HG03354 (cell line): ENCODE data around the gene ST6GAL1.
A peak's percentile ranks its signal among the peaks of the same experiment; 100 is the strongest.
"Not testable (repeated sequence)": the region's sequence is repeated elsewhere in the genome, so short reads cannot be mapped to it uniquely, and the experiment has no call there.

Experiments used
- ATAC-seq: cut with Tn5 transposase; IDR thresholded peaks from one replicate; pipeline ENCODE4 v1.9.1; 2021; ENCODE audit warnings: mild to moderate bottlenecking; ENCODE audit not compliant: unreplicated experiment, poor library complexity, severe bottlenecking

The ST6GAL1 gene

DNA sequence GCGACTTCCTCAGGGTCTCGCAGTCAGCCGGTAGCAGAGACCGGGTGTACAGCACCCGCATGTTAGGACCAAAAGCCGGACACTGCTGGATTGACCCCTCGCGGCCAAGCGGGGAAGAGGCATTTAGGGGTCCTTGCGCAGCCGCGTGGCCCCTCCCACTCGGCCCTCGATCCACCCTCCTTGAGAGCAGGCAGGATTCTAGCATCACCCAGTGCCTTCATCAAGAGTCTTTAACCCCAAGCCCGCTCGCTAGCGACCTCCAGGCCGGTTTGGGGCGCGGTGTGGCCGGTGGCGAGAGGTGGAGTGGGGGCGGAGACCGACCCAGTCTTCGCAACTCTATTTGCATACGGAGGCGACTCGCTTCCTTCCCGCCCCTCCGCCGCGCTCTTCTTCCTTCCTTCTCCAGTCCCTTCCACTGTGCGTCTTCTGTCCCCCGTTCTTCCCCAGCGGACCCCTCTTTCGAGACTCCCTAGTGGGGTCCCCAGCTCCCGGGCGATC is at the start of gene ST6GAL1:
Gene ST6GAL1 (plus strand): TSS at position 384 of the 498 bp plus-strand sequence. CDS start 112,178 bp downstream, outside the sequence.
- peak; percentile 71 for ATAC-seq

GRCh38 chr3:186882150-186882524 is 48.2 kb upstream of the ST6GAL1 start:
- no peak for ATAC-seq

DNA sequence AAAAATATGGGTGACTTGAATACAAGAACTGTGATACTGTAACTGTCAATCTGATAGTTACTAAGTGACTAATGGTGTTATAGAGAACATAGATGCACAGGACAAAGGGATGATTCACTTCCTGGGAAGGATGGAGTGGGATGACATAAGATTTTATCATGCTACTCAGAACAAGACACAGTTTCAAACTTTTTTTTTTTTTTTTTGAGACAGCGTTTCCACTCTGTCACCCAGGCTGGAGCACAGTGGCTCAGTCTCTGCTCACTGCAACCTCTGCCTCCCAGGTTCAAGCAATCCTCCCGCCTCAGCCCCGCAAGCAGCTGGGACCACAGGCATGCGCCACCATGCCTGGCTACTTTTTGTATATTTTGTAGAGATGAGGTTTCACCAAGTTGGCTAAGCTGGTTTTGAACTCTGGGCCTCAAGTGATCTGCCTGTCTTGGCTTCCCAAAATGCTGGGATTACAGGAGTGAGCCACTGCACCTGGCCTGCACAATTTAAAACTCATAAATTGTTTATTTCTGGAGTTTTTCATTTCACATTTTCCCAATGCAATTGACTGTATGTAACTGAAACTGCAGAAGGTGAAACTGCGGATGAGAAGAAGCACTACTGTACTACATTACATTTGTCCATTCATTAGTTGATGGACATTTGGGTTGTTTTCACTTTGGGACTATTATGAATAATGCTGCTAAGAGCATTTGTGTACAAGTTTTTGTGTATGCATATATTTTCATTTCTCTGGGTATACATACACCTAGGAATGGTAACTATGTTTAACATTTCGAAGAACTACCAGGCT is 47.2 kb upstream of the ST6GAL1 start:
- no peak for ATAC-seq

DNA sequence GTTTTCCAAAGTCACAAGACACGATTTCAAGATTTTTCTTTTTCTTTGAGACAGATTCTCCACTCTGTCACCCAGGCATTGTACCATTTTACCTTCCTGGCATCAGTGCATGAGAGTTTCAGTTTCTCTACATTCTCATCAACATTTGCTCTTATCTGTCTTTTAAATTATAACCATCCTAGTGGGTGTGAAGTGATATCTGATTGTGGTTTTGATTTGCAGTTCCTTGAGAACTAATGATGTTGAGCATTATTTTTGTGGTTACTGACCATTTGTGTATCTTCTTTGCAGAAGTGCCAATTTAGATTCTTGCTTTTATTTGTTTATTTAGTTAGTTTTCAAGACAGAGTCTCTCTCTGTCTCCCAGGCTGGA is 46.7 kb upstream of the ST6GAL1 start:
- no peak for ATAC-seq

DNA sequence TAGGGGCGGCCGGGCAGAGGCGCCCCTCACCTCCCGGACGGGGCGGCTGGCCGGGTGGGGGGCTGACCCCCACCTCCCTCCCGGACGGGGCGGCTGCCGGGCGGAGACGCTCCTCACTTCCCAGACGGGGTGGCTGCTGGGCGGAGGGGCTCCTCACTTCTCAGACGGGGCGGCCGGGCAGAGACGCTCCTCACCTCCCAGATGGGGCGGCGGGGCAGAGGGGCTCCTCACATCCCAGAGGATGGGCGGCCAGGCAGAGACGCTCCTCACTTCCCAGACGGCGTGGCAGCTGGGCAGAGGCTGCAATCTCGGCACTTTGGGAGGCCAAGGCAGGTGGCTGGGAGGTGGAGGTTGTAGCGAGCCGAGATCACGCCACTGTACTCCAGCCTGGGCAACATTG is 45.5 kb upstream of the ST6GAL1 start:
- not testable (repeated sequence) for ATAC-seq

- ATAC-seq = no peak
Measured at GRCh38 chr3:186886202-186886981, 43.9 kb upstream of the ST6GAL1 start.

DNA sequence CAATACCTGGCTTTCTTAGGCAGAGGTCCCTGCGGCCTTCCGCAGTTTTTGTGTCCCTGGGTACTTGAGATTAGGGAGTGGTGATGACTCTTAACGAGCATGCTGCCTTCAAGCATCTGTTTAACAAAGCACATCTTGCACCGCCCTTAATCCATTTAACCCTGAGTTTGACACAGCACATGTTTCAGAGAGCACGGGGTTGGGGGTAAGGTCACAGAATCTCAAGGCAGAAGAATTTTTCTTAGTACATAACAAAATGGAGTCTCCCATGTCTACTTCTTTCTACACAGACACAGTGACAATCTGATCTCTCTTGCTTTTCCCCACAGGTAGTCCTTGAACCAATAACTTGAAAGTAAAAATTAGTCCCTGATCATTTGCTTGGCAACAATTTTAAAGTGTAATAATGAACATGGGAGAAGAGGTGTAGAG is 42.8 kb upstream of the ST6GAL1 start:
- not testable (repeated sequence) for ATAC-seq

DNA sequence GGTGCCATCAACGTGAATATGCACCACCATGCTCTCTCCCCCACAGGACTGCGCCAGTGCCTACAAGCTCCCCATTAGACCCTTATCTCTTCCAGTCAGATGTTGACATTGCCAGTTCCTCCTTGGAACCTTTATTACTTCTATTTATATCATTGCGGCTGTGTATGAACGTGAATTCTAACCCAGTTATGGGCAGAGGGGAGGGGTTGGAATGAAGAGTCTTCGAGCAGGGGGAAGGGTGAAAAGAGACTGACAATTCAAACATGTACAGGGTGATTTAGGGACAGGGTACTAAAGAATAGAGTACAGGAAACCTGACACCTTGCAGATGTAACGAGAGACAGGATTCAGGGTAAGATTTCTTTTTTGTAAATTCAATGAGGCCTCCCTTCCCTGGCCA is 41.8 kb upstream of the ST6GAL1 start:
- no peak for ATAC-seq

GRCh38 chr3:186889698-186890097 is 40.6 kb upstream of the ST6GAL1 start:
- ATAC-seq = not testable (repeated sequence)

DNA sequence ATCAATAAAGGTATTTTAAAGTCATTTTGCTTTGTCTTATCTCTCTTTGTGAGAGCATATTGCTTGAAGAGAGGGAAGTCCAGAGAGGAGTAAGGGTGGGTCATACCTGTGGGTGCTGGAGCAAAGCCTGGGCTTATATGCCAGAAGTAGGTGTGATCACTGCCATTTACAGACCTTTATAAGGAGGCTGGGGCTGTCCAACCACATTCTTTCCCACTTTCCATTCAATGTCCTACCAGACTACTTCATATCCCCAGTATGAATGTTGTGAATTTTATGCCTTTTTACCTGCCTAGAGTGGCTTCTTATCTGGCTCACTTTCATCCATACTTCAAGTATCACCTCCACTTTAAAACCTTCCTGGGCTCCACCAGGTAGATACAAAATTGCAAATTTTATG is 39.4 kb upstream of the ST6GAL1 start:
- no peak for ATAC-seq

- not testable (repeated sequence) for ATAC-seq
Measured at GRCh38 chr3:186893071-186893470, 37.3 kb upstream of the ST6GAL1 start.

- ATAC-seq = no peak
Measured at GRCh38 chr3:186895406-186895805, 34.9 kb upstream of the ST6GAL1 start.

DNA sequence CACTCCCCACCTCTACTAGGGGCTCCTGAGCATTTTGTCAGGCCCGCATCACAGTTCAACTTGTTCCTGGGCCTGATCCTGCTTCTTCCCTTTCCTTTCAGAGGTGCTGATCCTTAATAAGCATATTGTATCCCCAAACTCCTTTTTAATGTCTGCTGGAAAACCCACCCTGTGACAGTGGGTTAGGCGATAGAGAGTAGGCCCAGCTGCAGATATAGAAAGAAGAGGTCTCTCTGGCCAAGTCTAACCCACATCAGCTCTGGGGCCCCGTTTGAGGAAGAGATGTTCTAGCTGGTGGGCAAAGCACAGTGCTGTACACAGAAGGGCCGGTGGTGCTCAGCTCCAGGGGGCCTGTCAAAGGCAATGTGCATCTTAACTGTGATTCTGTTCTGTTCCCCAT is 34.3 kb upstream of the ST6GAL1 start:
- no peak for ATAC-seq

DNA sequence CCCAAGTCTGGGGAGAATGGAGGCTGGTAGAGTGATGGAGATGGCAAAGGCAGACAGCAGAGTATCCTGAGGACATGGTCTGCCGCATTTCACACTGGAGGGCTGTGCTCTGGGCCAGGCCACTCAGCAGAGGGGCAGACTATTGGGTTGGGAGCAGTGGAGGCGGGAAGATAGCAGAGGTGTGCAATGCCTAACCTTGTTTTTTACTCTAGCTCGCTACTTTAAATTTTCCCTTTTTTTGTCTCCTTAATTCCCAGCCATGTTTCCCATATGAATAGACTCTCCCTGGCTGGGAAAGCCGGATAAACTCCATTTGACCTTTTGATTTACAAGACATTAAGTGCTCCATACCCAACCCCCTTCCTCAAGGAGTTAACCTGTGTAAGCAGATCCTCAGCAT is 33.5 kb upstream of the ST6GAL1 start:
- ATAC-seq = no peak

- ATAC-seq = no peak
Measured at GRCh38 chr3:186901135-186901734, 29.1 kb upstream of the ST6GAL1 start.

- no peak for ATAC-seq
Measured at GRCh38 chr3:186902154-186902553, 28.2 kb upstream of the ST6GAL1 start.

DNA sequence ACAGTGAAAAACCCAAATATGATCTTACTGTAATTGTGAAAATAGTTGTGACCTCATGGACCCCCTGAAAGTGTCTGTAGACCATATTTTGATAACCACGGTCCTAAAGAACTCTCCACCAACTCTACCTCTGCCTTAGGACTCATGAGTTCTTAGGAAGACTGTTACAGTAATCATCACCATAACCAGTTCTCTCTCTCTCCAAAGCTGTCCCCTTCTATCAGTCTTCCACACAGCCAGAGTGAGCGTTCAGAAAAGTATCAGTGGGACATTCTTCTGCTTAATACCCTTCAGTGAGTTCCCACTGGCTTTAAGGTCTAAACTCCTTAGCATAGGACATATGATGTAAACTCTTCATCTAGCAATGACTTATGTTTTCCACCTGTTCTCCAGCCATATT is 27.6 kb upstream of the ST6GAL1 start:
- no peak for ATAC-seq

DNA sequence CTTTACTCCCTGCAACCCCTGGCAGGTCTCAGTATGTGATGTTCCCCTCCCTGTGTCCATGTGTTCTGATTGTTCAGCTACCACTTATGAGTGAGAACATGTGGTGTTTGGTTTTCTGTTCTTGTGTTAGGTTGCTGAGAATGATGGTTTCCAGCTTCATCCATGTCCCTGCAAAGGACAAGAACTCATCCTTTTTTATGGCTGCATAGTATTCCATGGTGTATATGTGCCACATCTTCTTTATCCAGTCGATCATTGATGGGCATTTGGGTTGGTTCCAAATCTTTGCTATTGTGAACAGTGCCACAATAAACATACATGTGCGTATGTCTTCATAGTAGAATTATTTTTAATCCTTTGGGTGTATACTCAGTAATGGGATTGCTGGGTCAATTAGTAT is 26.6 kb upstream of the ST6GAL1 start:
- not testable (repeated sequence) for ATAC-seq

DNA sequence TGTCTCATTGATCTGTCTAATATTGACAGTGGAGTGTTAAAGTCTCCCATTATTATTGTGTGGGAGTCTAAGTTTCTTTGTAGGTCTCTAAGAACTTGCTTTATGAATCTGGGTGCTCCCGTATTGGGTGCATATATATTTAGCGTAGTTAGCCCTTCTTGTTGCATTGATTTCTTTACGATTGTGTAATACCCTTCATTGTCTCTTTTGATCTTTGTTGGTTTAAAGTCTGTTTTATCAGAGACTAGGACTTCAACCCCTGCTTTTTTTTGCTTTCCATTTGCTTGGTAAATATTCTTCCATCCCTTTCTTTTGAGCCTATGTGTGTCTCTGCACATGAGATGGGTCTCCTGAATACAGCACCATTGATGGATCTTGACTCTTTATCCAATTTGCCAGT is 23.3 kb upstream of the ST6GAL1 start:
- not testable (repeated sequence) for ATAC-seq

- ATAC-seq = no peak
Measured at GRCh38 chr3:186909078-186909853, 21.1 kb upstream of the ST6GAL1 start.
